Measurements from ENCODE around the gene PTPN3. TPM values are rescaled to one million over a fixed set of nuclear protein-coding genes. Genes with fewer than 3 reads are reported as not detected.

PTPN3 gene
- polyA plus RNA-seq, 1 experiment, result 1.1 TPM

DNA sequence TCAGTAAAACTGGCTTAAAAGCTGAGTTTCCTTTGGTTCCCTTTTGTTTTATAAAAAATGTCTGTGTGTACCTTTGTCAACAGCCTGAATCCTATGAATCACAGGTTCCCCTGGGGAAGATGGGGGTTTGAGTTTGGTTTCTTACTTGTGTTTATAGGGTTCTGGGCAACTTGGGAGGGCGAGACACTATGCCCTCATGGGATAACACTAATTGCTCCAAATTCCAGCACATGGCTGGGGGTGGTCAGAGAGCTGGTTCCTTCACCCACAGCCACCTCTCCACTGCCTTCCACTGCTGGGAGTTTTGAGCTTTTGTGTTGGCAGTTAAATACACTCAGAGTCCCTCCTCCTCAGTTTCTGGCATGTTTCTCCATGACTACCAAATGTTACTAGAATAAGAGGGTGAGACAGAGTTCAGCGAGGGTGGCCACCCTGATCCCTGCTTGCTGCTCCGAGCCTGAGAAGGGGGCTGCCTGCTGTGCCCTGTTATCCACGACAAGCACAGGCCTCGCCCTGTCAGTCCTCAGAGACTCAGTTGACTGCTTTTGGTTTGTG lies 94.3 kb downstream of the PTPN3 start:
- DNase-seq (ENCODE audit: low read depth), result no peak
- Histone ChIP-seq H3K27me3 (ENCODE audit: control insufficient read depth, insufficient read depth, low read length) (no peaks in the 10 kb centered on the region), H3K4me3 (ENCODE audit: low read depth, low read length) (no peak overlapping the region), H3K36me3 (ENCODE audit: control insufficient read depth, insufficient read depth, low read length) (no peaks in the 10 kb centered on the region)
- TF ChIP-seq, protein P1, sequence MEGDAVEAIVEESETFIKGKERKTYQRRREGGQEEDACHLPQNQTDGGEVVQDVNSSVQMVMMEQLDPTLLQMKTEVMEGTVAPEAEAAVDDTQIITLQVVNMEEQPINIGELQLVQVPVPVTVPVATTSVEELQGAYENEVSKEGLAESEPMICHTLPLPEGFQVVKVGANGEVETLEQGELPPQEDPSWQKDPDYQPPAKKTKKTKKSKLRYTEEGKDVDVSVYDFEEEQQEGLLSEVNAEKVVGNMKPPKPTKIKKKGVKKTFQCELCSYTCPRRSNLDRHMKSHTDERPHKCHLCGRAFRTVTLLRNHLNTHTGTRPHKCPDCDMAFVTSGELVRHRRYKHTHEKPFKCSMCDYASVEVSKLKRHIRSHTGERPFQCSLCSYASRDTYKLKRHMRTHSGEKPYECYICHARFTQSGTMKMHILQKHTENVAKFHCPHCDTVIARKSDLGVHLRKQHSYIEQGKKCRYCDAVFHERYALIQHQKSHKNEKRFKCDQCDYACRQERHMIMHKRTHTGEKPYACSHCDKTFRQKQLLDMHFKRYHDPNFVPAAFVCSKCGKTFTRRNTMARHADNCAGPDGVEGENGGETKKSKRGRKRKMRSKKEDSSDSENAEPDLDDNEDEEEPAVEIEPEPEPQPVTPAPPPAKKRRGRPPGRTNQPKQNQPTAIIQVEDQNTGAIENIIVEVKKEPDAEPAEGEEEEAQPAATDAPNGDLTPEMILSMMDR (IDR thresholded peaks at IDR 0.05; ENCODE audit: insufficient read depth, low read depth, low read length), result no peak
- ChIA-PET CTCF (interaction anchor here (0.8 to 1.4 kb wide), 4 partner anchors 10 to 63 kb away, joined by 3 read pairs; no protein-coding TSS in a partner anchor), POLR2A (no interaction called here)

- Histone ChIP-seq H3K4me3 (ENCODE audit: low read depth, low read length) (no peak overlapping the region), H3K36me3 (ENCODE audit: control insufficient read depth, insufficient read depth, low read length) (no peaks in the 10 kb centered on the region), H3K27me3 (ENCODE audit: control insufficient read depth, insufficient read depth, low read length) (no peaks in the 10 kb centered on the region)
- ChIA-PET POLR2A (interaction anchor here (0.6 kb wide), 1 partner anchor 94 kb away, joined by 3 read pairs; no protein-coding TSS in a partner anchor), CTCF (interaction anchor here (0.6 to 1.1 kb wide), 3 partner anchors 9 to 64 kb away, joined by 3 read pairs; no protein-coding TSS in a partner anchor)
- TF ChIP-seq, protein P1 (IDR thresholded peaks at IDR 0.05; ENCODE audit: insufficient read depth, low read depth, low read length), result no peak
- DNase-seq (ENCODE audit: low read depth), result peak; percentile 4
Observed at GRCh38 chr9:109403116-109403515, 95.0 kb downstream of the PTPN3 start.

DNA sequence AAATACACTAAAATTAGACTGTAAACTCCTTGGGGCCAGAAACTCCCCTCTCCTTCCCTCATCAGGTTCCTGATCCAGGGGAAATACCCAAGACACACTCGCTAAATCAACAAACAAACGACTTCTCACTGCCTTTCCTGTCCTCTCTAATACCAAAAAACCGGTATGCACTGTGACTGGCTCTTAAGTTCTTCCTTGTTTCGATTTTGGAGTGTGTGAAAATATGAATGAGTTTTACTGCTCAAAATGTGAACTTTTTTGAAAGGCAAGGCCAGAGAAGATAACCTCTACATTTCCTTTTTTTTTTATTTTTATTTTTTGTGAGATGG lies 96.2 kb downstream of the PTPN3 start:
- DNase-seq (ENCODE audit: low read depth), result no peak
- Histone ChIP-seq H3K27me3 (ENCODE audit: control insufficient read depth, insufficient read depth, low read length) (no peaks in the 10 kb centered on the region), H3K36me3 (ENCODE audit: control insufficient read depth, insufficient read depth, low read length) (no peaks in the 10 kb centered on the region), H3K4me3 (ENCODE audit: low read depth, low read length) (no peak overlapping the region)
- ChIA-PET POLR2A (no interaction called here), CTCF (interaction anchor here (0.7 to 3.3 kb wide), 4 partner anchors 8 to 32 kb away, joined by 3 to 15 read pairs (median 3); no protein-coding TSS in a partner anchor)
- TF ChIP-seq, protein P1 (IDR thresholded peaks at IDR 0.05; ENCODE audit: insufficient read depth, low read depth, low read length), result no peak

DNA sequence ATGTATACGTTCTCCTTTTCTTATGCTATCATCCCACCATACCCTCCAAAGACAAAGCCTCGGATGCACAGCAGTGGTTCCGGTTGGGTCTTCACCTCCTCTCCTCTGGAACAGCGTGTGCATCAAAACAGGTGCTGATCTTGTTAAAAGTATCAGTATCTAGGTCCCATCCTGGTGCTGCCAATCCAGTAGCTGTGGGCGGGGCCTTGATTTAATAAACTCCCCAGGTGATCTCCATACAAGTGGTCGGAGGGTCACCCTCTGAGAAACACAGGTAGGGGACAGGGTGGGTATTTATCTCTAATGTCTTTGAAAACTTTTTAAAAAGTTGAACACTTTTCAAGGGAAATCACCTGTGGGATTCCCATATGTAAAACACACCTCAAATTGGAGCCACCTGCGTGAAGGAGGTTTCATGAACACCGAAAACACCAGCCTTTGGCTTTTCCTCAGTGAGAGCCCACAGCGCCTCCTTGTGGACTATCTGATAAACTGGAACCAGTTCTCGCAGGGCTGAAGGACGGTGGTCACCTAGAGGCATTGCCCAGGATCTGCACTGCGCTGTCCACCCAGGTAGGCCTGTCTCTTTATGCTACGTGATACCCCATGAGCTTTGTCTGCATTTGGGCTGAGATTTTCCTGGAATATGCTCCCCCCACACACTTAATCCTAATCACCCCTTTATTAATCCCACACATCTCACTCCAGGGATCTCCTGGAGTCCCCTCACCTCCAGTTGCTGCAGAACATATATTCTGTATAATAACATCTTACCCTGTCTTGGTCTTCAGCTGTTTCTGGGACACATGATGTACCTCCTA lies 96.7 kb downstream of the PTPN3 start:
- Histone ChIP-seq H3K36me3 (ENCODE audit: control insufficient read depth, insufficient read depth, low read length) (no peaks in the 10 kb centered on the region), H3K4me3 (ENCODE audit: low read depth, low read length) (no peak overlapping the region), H3K27me3 (ENCODE audit: control insufficient read depth, insufficient read depth, low read length) (no peaks in the 10 kb centered on the region)
- TF ChIP-seq, protein P1 (IDR thresholded peaks at IDR 0.05; ENCODE audit: insufficient read depth, low read depth, low read length), result peak; percentile 78
- ChIA-PET POLR2A (no interaction called here), CTCF (interaction anchor here (0.7 to 3.3 kb wide), 4 partner anchors 8 to 32 kb away, joined by 3 to 15 read pairs (median 3); no protein-coding TSS in a partner anchor)
- no peak for DNase-seq (ENCODE audit: low read depth)

DNA sequence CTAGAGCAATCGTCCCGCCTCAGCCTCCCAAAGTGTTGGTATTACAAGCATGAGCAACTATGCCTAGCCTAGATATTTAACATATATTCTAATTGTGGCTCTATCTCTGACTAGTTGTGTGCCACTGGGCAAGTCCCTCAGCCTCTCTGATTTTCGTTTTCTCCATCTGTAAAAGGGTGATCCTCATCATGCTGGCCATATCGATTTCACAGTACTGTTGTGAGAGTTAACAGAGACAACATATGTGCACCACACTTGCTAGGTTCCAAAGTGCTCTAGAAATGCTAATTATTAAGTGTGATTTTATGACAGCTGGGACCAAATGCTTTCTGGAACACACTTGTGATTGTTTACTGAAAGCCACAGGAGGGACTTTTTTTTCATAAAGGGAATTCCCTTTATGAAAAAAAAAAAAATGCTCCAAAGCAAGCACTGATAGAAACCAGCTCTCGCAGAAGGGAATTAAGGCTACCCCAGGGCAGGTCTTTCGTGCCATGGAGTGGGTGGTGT lies 98.8 kb downstream of the PTPN3 start:
- no peaks in the 10 kb centered on the region for H3K27me3 ChIP-seq (ENCODE audit: control insufficient read depth, insufficient read depth, low read length)
- H3K36me3 ChIP-seq (ENCODE audit: control insufficient read depth, insufficient read depth, low read length), result no peaks in the 10 kb centered on the region
- TF ChIP-seq, protein P1 (IDR thresholded peaks at IDR 0.05; ENCODE audit: insufficient read depth, low read depth, low read length), result no peak
- ChIA-PET CTCF (interaction anchor here (1.1 to 3.3 kb wide), 3 partner anchors 11 to 71 kb away, joined by 3 to 15 read pairs (median 4); no protein-coding TSS in a partner anchor), POLR2A (no interaction called here)
- no peak for DNase-seq (ENCODE audit: low read depth)
- no peak overlapping the region for H3K4me3 ChIP-seq (ENCODE audit: low read depth, low read length)
